Dermis microvascular lymphatic vessel endothelial cell (primary cell): ENCODE results near the gene RTCB. TPM values are rescaled to one million over a fixed set of nuclear protein-coding genes. Genes with fewer than 3 reads are reported as not detected.

Experiments
- DNase-seq, 2 donors: peaks; one replicate each; pipeline versions ENCODE4 v3.0.0 to v3.0.0-alpha.2; 2010; ENCODE audit warnings: low read depth in 2 of 2
- total RNA-seq: library from RNA; depleted of rRNA; stranded (reverse); fragments of >200 nt; gene quantifications from 2 replicates; pipeline ENCODE4 v1.2.1, GENCODE V29; 2014

Gene RTCB
- 127 and 129 TPM in 2 replicates for total RNA-seq

DNA sequence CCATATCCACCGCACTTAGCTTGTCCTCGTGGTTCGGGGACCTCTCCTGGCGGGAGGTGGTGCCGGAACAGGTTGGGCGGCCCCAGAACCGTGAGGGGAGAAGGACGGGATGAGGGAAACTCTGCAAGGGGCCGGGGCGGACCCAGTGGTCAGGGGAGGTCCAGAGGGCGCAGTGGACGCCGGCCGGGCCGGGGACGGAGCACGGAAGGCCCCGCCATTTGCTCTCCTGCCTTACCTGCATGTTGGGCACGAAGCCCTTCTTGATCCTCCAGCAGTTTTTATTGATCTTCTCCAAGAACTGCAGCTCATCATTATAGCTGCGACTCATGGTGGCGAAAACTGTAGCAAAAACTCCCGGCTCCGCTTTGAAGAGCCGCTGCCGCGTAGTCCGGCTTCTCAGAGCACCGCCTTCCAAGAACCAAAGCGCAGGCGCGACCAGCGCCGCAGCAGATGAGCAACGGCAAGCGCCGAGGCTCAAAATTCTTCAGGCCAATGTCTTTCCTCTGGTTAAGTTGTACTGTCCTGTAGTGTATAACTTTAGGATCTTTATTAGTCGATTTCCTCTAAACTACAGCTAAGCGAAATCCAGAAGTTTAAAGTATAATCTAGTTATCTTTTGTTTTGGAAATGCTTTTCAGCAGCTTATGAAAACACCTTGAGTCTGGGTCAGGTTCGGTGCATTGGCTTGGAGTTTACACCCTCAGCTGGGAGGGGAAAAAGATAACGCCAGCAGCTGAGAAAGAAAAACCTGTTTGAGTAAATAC, at the start of gene RTCB:
RTCB (minus strand) TSS at position 419 of the 764 bp plus-strand sequence; CDS start at position 328, 91 bp downstream.
- peak; percentile 89 to 95 for DNase-seq

DNA sequence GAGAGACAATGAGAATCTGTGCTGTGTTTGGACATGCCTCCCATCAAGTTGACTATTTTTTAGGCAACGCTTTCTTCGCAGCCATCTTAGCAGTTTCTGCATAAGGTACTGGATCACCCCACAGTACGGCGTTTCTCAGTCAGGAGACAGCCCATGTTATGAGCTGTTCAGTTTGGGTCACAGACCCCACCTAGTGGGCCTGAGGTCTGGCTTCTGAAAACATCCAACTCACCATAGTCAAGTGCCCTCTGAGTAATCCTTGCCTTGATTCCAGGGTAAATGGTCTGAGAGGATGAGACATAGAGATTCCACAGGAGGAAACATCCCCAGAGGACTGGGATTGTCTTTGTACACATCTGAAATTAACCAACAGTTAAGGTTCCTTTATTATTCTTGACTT, 45.0 kb upstream of the RTCB start:
- no peak for DNase-seq

DNA sequence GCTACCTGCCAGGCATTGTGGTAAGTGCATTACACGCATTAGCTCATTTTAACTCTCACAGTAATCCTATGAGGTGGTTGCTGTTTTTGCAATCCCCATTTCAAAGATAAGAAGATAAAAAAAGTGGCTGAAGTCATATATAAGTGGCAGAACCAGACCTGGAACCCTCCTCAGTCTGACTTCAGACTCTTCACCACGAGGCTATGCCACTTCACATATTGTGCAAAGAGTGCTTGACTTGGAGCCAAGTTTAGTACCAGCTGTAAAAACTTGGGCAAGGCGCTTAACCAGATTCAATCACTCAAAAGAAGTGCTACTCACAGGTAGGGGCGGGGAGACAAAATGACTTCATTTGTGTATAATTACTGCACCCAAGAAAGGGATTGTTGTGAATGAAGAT, 36.9 kb upstream of the RTCB start:
- no peak for DNase-seq

DNA sequence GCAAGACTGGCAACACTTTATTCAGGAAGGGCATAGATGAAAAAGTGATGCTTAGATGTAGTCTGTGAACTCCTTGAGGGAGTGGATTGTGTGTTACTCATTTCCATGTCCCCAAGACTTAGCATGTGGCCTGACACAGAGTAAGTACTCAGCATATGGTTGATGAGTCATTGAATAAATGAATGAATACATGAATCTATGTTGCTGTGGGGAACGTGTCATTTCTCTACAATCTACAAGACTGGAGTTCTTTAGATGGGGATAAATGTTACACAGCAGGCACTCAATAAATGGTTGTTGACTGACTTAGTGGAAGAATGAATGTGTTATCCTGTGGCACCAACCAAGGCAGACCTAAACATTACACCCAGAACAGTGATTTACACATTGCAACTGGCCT, 34.3 kb upstream of the RTCB start:
- DNase-seq = no peak

DNA sequence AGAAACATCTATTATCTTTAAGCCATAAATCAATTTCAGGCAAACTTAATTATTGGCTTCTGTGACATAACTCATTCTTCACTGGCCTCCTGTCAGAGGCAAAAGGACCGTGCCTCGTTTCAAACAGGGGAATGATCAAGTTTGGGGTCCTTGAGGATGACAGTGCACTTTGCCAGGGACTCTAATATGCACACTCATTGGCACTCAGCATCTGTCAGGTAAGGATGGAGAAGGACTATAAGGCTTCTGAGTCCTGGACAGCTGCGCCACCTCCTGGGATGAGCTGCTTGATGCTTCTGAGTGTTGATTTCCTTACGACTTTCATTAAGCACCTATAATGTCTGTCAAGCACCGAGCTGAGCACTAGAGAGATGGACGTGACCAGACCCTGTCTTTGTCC, 32.0 kb upstream of the RTCB start:
- peak in 1 of 2 donors; percentile 41 for DNase-seq

DNA sequence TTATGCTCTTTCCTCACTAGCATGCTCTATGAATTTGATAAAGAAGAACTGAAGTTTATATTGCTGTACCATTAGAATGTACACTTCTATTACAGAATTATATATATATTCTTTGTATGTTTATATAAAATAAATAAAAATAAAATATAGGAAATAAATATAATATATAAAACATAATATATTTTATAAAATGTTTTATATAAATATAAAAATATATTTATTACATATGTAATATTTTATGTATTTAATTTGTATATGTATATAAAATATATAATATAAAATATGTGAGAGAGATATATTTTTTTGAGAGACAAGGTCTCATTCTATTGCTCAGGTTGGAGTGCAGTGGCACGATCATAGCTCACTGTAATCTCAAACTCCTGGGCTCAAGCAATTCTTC, 18.3 kb upstream of the RTCB start:
- DNase-seq = no peak

DNA sequence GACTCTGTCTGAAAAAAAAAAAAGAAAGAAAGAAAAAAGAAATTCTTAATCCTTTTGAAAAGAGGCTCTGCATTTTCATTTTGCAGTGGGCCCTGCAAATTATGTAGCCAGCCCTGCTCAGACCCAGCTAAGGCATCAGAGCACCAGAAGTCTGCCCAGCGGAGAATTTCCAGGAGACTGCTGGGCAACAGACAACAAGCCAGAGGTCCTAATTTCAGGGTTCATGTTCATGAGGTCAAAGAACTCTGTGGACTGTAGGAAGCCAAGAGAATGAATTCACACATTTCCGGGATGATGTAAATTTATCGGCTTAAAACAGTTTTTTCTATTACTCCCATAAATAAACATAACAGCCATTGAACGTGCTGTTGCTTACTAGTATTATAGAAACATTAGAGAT, 14.8 kb upstream of the RTCB start:
- DNase-seq = no peak

DNA sequence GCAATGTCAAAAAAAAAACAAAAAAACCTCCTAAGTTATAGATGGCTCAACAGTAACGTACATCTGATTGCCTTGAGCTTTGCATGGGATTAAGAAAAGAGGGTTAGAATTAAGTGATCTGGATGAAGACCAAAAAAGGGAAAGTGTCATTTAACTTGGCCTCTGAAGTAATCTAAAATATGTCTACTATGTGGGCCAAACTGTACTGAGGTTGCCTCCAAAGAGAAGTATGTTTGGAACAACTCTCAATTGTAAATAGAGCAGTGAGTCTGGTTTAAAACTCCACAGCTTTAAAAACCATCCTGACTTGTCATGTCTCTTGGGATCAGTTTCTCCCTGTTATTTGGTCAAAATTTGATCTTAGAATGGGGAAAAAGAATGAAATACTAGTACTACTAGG, 11.6 kb upstream of the RTCB start:
- no peak for DNase-seq

DNA sequence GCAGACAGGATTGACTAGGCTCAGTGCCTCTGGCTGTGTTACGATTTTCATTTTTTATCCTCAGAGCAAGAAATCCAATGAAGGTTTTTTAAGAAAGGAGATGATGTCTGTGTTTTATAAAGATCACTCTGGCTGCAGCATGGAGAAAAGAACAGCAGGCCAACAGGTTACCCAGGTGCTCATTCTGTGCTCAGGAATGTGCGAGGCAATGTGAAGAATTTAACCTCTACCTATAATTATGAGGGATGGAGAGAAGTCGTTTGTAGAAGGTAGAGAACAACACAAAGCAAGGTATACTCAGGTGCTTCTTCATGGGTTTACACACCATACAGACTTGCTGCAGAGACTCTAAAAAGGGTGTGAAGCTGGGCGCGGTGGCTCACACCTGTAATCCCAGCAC, 10.0 kb upstream of the RTCB start:
- DNase-seq = no peak

DNA sequence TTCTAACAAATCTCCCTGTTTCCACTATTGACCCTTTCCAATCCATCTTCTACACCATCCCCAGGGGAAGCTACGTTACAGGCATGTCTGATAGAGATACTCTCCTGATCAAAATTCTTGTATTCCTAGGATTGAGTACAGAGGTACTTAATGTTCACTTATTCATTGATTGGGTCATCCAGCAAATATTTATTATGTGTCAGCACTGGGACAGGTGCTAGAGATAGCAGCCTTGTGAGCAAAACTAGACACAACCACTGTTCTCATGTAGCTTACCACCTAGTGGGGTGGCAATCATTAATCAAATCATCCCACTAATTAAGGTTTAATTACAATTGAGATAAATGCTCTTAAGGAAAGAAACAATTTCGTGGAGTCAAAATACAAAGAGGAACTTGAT, 9.4 kb upstream of the RTCB start:
- DNase-seq = no peak

DNA sequence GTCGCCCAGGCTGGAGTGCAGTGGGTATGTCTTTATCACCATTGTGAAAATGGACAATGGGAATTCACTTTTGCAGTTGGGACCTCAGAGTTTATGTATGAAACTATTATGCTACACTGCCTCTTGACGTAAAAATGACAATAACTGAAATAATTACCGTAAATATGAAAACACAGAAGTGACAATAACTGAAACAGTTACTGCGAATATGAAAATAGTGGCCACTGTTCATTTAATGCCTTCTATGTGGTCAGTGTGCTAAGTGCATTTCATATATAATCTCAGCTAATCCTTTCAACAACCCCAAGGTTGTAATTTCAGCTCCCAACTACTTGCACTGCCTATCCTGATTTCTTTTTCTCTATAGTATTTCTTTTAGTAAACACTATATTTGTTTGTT, 5.9 kb upstream of the RTCB start:
- DNase-seq = no peak

DNA sequence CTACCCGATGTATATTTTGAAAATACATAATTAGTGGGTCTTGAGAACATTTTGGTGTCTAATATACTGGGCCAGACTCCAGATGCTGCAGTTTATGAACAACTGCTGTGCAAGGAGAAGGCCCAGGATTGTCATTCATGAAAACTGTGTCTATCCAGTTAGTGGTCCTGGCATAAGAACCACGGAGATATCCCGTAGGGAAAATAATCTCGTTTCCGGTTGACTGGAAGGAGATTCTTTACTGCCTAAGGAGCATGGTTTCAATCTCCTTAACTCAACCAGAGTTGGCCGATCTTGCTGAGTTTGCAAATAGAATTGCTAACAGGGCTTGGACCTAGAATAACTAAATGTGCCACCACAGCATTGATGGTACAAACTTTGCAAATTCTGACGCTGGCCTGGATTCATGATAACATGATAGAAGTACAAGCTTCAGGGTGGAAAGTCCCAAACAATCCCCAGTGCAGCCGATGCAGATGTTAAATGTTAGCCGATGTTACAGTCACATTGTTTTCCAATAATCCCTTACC, 4.6 kb upstream of the RTCB start:
- DNase-seq = no peak

DNA sequence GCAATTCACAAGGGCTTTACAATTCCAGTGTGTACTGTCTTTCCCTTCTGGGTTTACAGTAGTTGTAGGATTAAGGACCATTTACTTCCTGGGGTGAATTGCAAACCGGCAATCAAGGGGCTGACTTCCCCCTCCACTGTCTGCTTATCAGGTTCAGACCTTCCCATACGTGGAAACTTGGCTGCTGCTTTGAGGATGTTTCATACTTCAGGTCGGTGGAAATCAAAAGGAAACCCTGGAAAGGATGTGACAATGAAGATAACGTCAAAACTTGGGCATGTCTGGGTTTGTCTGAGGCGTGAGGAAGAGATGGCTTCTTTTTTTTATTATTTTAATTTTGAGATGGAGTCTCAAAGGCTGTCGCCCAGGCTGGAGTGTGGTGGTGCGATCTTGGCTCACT, 2.1 kb upstream of the RTCB start:
- DNase-seq = no peak

DNA sequence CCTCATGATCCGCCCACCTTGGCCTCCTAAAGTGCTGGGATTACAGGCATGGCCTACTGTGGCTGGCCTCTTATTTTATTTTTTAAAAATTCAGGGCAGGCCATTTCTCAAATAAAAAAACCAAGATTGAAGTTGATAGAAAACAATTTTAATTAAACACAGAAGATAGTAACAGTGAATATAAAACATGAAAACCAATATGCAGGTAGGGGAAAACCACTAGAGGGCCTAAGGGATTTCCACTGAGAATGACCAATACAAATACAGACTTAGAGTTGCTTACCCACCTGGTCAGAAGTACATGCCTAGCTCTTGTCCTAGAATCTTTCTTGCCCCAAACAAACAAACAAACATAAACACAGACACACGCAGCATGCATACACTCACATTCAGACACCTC, 1.7 kb upstream of the RTCB start:
- peak in 1 of 2 donors; percentile 31 for DNase-seq

DNA sequence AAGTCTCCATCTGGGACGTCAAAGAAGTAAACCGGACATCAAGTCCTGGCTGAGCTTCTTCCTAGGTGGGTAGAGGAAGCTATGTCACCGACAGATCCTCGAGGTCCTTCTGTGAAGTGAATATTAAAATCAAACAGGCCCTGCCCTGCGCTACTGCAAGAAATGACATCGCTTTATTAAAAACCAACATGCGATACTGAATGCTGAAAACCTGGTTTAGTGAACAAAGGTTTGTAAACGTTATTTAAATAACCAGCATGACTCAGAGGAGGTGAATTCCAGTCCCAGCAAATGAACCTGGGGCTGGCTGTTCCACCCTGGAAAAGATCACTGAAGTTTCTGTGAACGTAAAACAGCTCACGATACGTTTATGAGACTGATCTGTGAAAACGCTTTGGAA, 645 bp downstream of the RTCB start:
- DNase-seq = peak in 1 of 2 donors; percentile 59

DNA sequence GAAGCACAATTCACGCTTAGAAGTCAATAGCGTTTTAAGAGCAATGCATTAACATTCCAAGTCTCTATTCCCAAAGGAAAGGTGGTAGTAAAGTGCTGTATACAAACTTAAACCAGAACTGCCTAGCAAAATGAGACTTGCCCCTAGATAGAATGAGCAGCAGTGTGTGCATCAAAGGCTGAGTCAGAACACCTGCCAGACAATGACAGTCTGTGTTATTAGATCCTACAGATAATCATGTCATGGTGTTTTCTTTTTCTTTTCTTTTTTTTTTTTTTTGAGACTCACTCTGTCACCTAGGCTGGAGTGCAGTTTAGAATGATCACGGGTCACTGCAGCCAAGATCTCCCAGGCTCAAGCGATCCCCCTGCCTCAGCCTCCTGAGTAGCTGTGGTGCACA, 1.6 kb downstream of the RTCB start:
- DNase-seq = peak in 1 of 2 donors; percentile 13

DNA sequence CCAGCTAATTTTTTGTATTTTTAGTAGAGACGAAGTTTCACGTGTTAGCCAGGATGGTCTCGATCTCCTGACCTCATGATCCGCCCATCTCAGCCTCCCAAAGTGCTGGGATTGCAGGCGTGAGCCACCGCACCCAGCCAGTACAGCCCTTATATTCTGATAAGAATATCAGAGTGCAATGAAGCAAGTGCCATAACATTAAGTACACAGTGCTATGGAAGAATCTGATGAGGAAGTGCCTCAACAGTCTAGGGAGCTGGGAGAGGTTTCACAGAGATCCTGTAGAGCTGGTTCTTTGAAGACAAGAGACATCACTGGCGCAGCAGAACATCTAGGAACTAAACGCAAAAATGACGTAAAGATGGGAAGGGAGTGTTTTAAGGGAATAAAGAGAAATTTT, 2.1 kb downstream of the RTCB start:
- DNase-seq = no peak

DNA sequence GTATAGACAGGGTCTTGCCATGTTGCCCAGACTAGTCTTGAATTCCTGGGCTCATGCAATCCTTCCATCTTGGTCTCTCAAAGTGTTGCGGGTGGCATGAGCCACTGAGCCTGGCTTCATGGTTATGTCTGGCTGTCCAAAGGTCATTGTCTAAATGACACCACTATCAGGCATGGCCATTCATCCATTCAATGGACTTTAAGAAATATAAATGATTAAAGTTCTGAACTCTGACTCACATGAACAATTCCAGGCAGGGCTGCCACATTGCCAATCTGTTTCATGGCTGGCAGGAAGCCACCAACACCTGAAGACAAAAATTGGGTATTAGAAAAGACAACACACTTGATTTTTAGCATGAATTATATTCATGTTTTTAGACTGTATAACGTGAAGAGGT, 4.1 kb downstream of the RTCB start:
- DNase-seq = no peak

DNA sequence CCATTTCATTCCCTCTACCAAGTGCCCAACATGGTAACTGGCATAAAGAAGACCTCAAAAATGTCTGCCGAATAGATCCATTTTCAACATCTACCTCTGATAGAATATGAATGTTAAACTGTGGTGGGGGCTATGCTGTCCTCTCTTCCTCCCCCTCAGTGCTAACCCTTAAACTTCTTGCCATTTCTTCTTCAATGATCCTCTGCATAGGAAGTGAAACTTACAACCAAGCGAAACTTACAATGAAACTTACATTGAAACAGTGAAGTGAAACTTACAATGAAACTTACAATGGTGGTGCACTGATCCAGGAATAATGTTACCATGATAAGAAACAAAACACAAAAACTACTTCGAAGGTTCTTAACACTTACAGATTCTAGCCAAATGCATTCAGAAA, 4.7 kb downstream of the RTCB start:
- no peak for DNase-seq

DNA sequence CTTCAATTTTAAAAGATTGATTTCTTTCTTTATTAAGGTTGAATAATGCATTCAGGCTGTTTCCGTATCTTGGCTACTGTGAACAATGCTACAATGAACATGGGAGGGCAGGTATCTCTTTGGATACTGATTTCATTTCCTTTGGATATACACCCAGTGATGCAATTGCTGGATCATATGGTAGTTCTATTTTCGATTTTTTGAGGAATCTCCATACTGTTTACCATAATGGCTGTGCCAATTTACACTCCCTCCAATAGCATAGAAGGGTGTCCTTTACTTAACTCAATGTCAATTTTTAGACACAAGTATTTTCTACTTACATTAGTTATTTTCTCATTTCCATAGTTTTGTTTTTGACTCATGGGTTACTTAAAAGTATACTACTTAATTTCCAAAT, 8.0 kb downstream of the RTCB start:
- no peak for DNase-seq

DNA sequence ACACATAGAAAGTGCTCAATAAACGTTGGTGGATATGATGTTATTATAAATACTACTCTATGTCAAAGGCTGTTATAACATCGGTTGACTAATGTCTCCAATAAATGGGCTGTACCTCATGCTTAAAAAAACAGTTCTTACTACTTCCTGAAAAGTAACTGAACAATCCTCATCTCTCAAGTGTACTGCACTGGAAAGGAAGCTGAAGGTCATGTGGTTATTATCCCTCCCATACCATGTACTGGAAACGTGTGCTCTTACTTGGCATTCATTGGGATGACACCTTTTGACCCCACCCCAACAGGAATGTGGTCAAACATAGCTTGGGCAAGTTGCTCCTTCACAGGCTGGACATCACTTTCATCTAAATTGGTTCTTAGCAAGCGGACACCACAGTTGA, 10.6 kb downstream of the RTCB start:
- DNase-seq = peak in 1 of 2 donors; percentile 20

DNA sequence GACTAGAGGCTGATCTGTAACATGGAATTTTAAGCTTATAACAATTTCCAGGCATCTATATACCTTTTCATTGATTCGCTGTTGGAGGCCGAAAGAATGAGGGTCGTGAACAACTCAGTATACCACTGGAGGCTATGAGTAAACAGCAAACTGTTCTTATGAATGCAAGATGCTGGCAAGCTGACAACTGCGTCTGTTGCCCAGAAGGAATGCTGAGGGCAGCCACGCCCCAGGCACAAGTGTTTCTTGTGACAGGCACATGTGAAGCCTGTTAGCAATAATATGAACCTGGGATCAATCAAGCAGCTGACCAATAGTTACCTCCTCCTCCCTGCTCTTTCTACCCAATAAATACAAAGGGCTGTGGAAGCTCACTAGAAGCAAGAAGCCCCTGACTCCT, 15.3 kb downstream of the RTCB start:
- DNase-seq = no peak

DNA sequence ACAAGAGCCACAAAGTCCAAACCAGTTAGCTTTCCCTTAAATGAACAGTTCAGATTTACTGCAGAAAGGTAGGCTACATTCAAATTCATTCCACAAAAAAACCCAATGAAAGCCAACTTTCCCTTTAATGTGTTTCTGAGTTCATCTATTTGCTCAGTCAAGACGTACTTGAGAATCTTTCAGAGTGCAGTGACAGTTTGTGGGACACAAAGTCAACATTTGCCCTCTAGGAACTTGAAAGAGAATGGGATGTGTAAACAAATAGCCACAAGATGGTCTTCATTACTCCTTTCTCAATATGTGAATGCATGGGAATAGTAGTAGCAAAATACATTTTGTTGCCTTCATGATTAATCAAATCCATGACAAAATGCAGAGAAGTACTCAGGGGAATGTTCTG, 15.8 kb downstream of the RTCB start:
- DNase-seq = no peak

DNA sequence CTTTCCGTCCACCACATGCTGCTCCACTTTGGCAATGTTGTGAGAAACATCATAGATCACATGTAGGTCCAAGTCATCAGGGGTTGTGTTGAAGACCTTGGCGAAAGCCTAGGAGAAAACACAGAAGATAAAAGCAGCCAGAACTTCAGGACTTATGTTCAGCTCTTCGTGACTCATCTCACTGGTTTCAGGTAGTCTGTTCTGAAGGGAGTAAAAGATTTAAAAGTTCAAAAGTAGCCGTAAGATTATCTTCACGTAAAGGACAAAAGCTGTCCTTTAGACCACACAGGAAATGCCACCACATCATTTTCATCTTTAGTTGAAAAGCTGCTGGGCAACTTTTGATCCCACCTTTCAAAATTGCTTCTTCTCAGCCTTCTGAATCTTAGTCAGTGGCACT, 16.9 kb downstream of the RTCB start:
- DNase-seq = no peak
